Adipocyte (in vitro differentiated cells): ENCODE results near the gene STK31.
A peak's percentile ranks its signal among the peaks of the same experiment; 100 is the strongest.
"Not testable (repeated sequence)": the region's sequence is repeated elsewhere in the genome, so short reads cannot be mapped to it uniquely, and the experiment has no call there.

Source experiments
- DNase-seq: peaks from one replicate; pipeline ENCODE4 v3.0.0-alpha.2; 2015; ENCODE audit warnings: low read depth
- H3K27me3 ChIP-seq: replicated peaks from 2 replicates; pipeline ENCODE4 v1.7.0; 2013; ENCODE audit warnings: mild to moderate bottlenecking, low read length, moderate library complexity; ENCODE audit not compliant: control insufficient read depth, insufficient read depth
- H3K36me3 ChIP-seq: 2 replicates; pipeline ENCODE4 v1.7.0; 2013; ENCODE audit warnings: low read length, mild to moderate bottlenecking, moderate library complexity; ENCODE audit not compliant: control insufficient read depth, insufficient read depth, severe bottlenecking
- H3K4me1 ChIP-seq: 2 replicates; pipeline ENCODE4 v1.7.0; 2013; ENCODE audit warnings: mild to moderate bottlenecking, low read length, moderate library complexity; ENCODE audit not compliant: control insufficient read depth, insufficient read depth
- H3K4me3 ChIP-seq: 2 replicates; pipeline ENCODE4 v1.7.0; 2013; ENCODE audit warnings: mild to moderate bottlenecking, low read length, moderate library complexity
- H3K9ac ChIP-seq: 2 replicates; pipeline ENCODE4 v1.7.0; 2013; ENCODE audit warnings: mild to moderate bottlenecking, low read length, moderate library complexity
- H3K9me3 ChIP-seq: 2 replicates; pipeline ENCODE4 v1.7.0; 2013; ENCODE audit warnings: mild to moderate bottlenecking, low read length, moderate library complexity; ENCODE audit not compliant: control insufficient read depth

Gene STK31

GRCh38 chr7:23811540-23811939 is 101.5 kb downstream of the STK31 start:
- Histone ChIP-seq H3K27me3 (no peaks in the 10 kb centered on the region), H3K4me1 (no peaks in the 10 kb centered on the region), H3K36me3 (no peaks in the 10 kb centered on the region), H3K9ac (no peak overlapping the region), H3K4me3 (no peak overlapping the region), H3K9me3 (peaks cover 27% of the 10 kb centered on the region)
- DNase-seq, result no peak

GRCh38 chr7:23828125-23828524 is 118.1 kb downstream of the STK31 start:
- DNase-seq, H3K36me3 ChIP-seq, H3K9ac ChIP-seq, H3K9me3 ChIP-seq, H3K4me3 ChIP-seq, H3K4me1 ChIP-seq, H3K27me3 ChIP-seq: not testable (repeated sequence)

- not testable (repeated sequence) for H3K27me3 ChIP-seq, DNase-seq, H3K4me3 ChIP-seq, H3K4me1 ChIP-seq, H3K9ac ChIP-seq, H3K36me3 ChIP-seq
- peaks cover 23% of the 10 kb centered on the region for H3K9me3 ChIP-seq
These were observed 122.7 kb downstream of the STK31 start for GRCh38 chr7:23832733-23833132.

GRCh38 chr7:23833405-23833804 is 123.4 kb downstream of the STK31 start:
- no peaks in the 10 kb centered on the region for H3K4me1 ChIP-seq
- H3K36me3 ChIP-seq, result no peaks in the 10 kb centered on the region
- H3K9me3 ChIP-seq, result peaks cover 23% of the 10 kb centered on the region
- H3K9ac ChIP-seq, result no peak overlapping the region
- no peak overlapping the region for H3K4me3 ChIP-seq
- H3K27me3 ChIP-seq, result no peaks in the 10 kb centered on the region
- no peak for DNase-seq

GRCh38 chr7:23844837-23845236 is 134.8 kb downstream of the STK31 start:
- H3K4me1 ChIP-seq, H3K27me3 ChIP-seq, H3K4me3 ChIP-seq, H3K36me3 ChIP-seq, DNase-seq, H3K9ac ChIP-seq: not testable (repeated sequence)
- peaks cover 31% of the 10 kb centered on the region for H3K9me3 ChIP-seq

GRCh38 chr7:23852135-23852534 is 142.1 kb downstream of the STK31 start:
- Histone ChIP-seq H3K4me1 (no peaks in the 10 kb centered on the region), H3K4me3 (no peak overlapping the region), H3K9me3 (peaks cover 3% of the 10 kb centered on the region), H3K36me3 (no peaks in the 10 kb centered on the region), H3K9ac (no peak overlapping the region), H3K27me3 (no peaks in the 10 kb centered on the region)
- peak; percentile 24 for DNase-seq

GRCh38 chr7:23852988-23853387 is 143.0 kb downstream of the STK31 start:
- Histone ChIP-seq H3K9ac (no peak overlapping the region), H3K4me3 (no peak overlapping the region), H3K9me3 (peaks cover 3% of the 10 kb centered on the region), H3K27me3 (no peaks in the 10 kb centered on the region), H3K4me1 (no peaks in the 10 kb centered on the region), H3K36me3 (no peaks in the 10 kb centered on the region)
- no peak for DNase-seq

GRCh38 chr7:23863209-23863787 is 153.3 kb downstream of the STK31 start:
- no peaks in the 10 kb centered on the region for H3K4me1 ChIP-seq
- H3K4me3 ChIP-seq, result no peak overlapping the region
- H3K36me3 ChIP-seq, result no peaks in the 10 kb centered on the region
- DNase-seq, result peak; percentile 60
- H3K9me3 ChIP-seq, result no peaks in the 10 kb centered on the region
- no peaks in the 10 kb centered on the region for H3K27me3 ChIP-seq
- no peak overlapping the region for H3K9ac ChIP-seq

GRCh38 chr7:23864973-23865372 is 155.0 kb downstream of the STK31 start:
- peak; percentile 72 for DNase-seq
- Histone ChIP-seq H3K36me3 (no peaks in the 10 kb centered on the region), H3K9ac (no peak overlapping the region), H3K4me3 (no peak overlapping the region), H3K9me3 (no peaks in the 10 kb centered on the region), H3K27me3 (no peaks in the 10 kb centered on the region), H3K4me1 (no peaks in the 10 kb centered on the region)

- DNase-seq, result no peak
- Histone ChIP-seq H3K36me3 (no peaks in the 10 kb centered on the region), H3K9ac (no peak overlapping the region)
These were observed 163.3 kb downstream of the STK31 start for GRCh38 chr7:23873306-23873705.

GRCh38 chr7:23876526-23876925 is 166.5 kb downstream of the STK31 start:
- not testable (repeated sequence) for H3K27me3 ChIP-seq, H3K4me3 ChIP-seq, H3K9ac ChIP-seq, H3K9me3 ChIP-seq, DNase-seq, H3K4me1 ChIP-seq, H3K36me3 ChIP-seq

More at GRCh38 chr7:23873306-23873705, 163.3 kb downstream of the STK31 start:
- H3K9me3 ChIP-seq, result no peaks in the 10 kb centered on the region
- no peaks in the 10 kb centered on the region for H3K4me1 ChIP-seq
- no peak overlapping the region for H3K4me3 ChIP-seq
- H3K27me3 ChIP-seq, result no peaks in the 10 kb centered on the region
